ENCODE measurements around the gene ZNF32. TPM values are rescaled to one million over a fixed set of nuclear protein-coding genes. Genes with fewer than 3 reads are reported as not detected.

ZNF32 gene
- total RNA-seq, 4 donors from 2014 or later: 34.1 to 58.4 (median 46.9) TPM

DNA sequence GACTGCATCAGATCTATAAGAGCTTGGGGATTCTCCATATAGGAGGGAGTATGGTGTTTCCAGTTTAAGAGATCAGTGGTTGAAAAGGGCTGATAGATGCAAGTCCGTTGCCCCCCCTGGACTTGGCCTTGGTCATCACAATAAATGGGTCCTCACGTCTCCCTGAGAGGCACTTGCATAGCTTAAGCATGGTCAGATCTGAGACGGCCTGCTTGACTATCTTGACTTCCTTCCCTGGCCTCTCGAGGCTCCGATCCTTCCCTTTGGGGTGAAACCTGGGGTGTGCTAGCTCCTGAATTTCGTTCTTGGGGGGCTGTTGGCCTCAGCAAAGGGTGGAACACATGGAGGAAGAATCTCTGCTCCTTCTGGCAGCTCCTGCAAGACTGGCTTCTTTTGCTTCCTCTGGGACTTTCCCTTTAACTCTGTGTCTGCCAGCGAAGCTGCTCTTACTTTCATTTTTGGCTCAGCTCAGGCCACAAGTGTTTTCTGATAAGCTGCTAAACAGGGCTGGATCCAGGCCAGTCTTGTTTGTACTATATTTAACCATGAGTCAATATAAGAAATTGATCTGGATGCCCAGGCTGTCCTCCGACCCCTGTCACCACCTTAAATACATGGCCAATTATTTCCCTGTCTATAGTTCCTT is 53.6 kb downstream of the ZNF32 start:
- TF ChIP-seq, protein P1, sequence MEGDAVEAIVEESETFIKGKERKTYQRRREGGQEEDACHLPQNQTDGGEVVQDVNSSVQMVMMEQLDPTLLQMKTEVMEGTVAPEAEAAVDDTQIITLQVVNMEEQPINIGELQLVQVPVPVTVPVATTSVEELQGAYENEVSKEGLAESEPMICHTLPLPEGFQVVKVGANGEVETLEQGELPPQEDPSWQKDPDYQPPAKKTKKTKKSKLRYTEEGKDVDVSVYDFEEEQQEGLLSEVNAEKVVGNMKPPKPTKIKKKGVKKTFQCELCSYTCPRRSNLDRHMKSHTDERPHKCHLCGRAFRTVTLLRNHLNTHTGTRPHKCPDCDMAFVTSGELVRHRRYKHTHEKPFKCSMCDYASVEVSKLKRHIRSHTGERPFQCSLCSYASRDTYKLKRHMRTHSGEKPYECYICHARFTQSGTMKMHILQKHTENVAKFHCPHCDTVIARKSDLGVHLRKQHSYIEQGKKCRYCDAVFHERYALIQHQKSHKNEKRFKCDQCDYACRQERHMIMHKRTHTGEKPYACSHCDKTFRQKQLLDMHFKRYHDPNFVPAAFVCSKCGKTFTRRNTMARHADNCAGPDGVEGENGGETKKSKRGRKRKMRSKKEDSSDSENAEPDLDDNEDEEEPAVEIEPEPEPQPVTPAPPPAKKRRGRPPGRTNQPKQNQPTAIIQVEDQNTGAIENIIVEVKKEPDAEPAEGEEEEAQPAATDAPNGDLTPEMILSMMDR (IDR thresholded peaks at IDR 0.05; ENCODE audit: low read depth): no peak

Other genes with a start within 250 kb of the ZNF32 start
- 100 to 1,000 TPM; 109 to 151 (median 135) TPM for gene HNRNPF, start 239.7 kb downstream of the ZNF32 start, total RNA-seq
- gene ZNF487, start 211.8 kb downstream of the ZNF32 start, total RNA-seq: 10 to 100 TPM in 1 of 4 donors, 1 to 10 TPM in 3; 3.9 to 10.9 (median 7.9) TPM
- 1 to 10 TPM; 2.3 to 3.6 (median 3.1) TPM for gene ZNF239, start 74.3 kb downstream of the ZNF32 start, total RNA-seq
- 1 to 10 TPM; 2.9 to 6.5 (median 3.3) TPM for gene ZNF485, start 42.4 kb downstream of the ZNF32 start, total RNA-seq

Measured in subcutaneous adipose tissue (tissue), 4 donors.